Ovary (tissue), 3 donors: ENCODE measurements around the gene SF3B3.

ENCODE experiments used
- CTCF ChIP-seq, 3 donors: fragments of 450-650 bp in 2 of 3; fragments of 200-600 bp in 1 of 3; IDR thresholded peaks; one replicate each; pipeline versions ENCODE4 v1.5.1 to v1.8.0; 2016 to 2022; ENCODE audit warnings: antibody characterized with exemption in 3 of 3, mild to moderate bottlenecking in 1 of 3
- POLR2A ChIP-seq: fragments of 450-650 bp; IDR thresholded peaks from one replicate; pipeline ENCODE4 v1.6.1; 2017; ENCODE audit warnings: antibody characterized with exemption, mild to moderate bottlenecking, moderate library complexity
- donor health status: DM: no; HTN: no; CAD: no.

GRCh38 chr16:70527315-70527996 lies 3.8 kb downstream of the SF3B3 start:
- no peak for TF ChIP-seq CTCF (IDR thresholded peaks at IDR 0.05)
- TF ChIP-seq POLR2A: no peak
